Bronchial epithelial cell (primary cell): ENCODE results near the gene ZNF319. TPM values are rescaled to one million over a fixed set of nuclear protein-coding genes. Genes with fewer than 3 reads are reported as not detected.

Experiments
- DNase-seq: peaks from one replicate; pipeline ENCODE4 v3.0.0-alpha.2; 2010; ENCODE audit warnings: low read depth
- FAIRE-seq: peaks from 2 replicates; lab custom pipeline; 2011; peaks lifted over from hg19 to GRCh38; lab: Jason Lieb, UNC
- H3K27me3 ChIP-seq: 2 replicates; pipeline ENCODE4 v1.5.1; 2011; ENCODE audit warnings: low read length; ENCODE audit not compliant: control insufficient read depth, insufficient read depth
- H3K36me3 ChIP-seq: 2 replicates; pipeline ENCODE4 v1.5.1; 2011; ENCODE audit warnings: low read length; ENCODE audit not compliant: control insufficient read depth, insufficient read depth
- H3K4me3 ChIP-seq: 2 replicates; pipeline ENCODE4 v1.5.1; 2011; ENCODE audit warnings: mild to moderate bottlenecking, low read depth, low read length, control low read depth
- CTCF ChIP-seq: IDR thresholded peaks from 2 replicates; pipeline ENCODE4 v1.5.1; 2011; ENCODE audit warnings: mild to moderate bottlenecking, moderate library complexity, low read length, control low read depth, inconsistent platforms; ENCODE audit not compliant: insufficient read depth, severe bottlenecking
- total RNA-seq: library from RNA; depleted of rRNA; stranded (reverse); fragments of >200 nt; gene quantifications from 2 replicates; pipeline ENCODE4 v1.2.1, GENCODE V29; 2014

The ZNF319 gene
- total RNA-seq, 1 donor from 2014 or later: 2.4 TPM

- FAIRE-seq: no peak
- H3K27me3 ChIP-seq: no peaks in the 10 kb centered on the region
- H3K36me3 ChIP-seq: peaks cover 23% of the 10 kb centered on the region
- DNase-seq: peak; percentile 40
- H3K4me3 ChIP-seq: no peak overlapping the region
- peak; percentile 65 for TF ChIP-seq CTCF
These were observed 5.7 kb downstream of the ZNF319 start for GRCh38 chr16:57994778-57995177.

GRCh38 chr16:57994361-57994760 is 6.1 kb downstream of the ZNF319 start:
- TF ChIP-seq CTCF: no peak
- no peak for DNase-seq
- FAIRE-seq: no peak

GRCh38 chr16:57993897-57994296 is 6.6 kb downstream of the ZNF319 start:
- H3K36me3 ChIP-seq: peaks cover 23% of the 10 kb centered on the region
- H3K4me3 ChIP-seq: no peak overlapping the region
- TF ChIP-seq CTCF: no peak
- DNase-seq: no peak
- H3K27me3 ChIP-seq: no peaks in the 10 kb centered on the region
- no peak for FAIRE-seq

More at GRCh38 chr16:57994361-57994760, 6.1 kb downstream of the ZNF319 start:
- Histone ChIP-seq H3K27me3 (no peaks in the 10 kb centered on the region), H3K4me3 (no peak overlapping the region), H3K36me3 (peaks cover 23% of the 10 kb centered on the region)

GRCh38 chr16:57993438-57993837 is 7.0 kb downstream of the ZNF319 start:
- FAIRE-seq (no peak), DNase-seq (peak; percentile 69)
- no peak for TF ChIP-seq CTCF
- Histone ChIP-seq H3K4me3 (no peak overlapping the region), H3K36me3 (peaks cover 23% of the 10 kb centered on the region), H3K27me3 (no peaks in the 10 kb centered on the region)

- no peaks in the 10 kb centered on the region for H3K27me3 ChIP-seq
- no peak for FAIRE-seq
These were observed 8.4 kb downstream of the ZNF319 start for GRCh38 chr16:57992084-57992483.

More at GRCh38 chr16:57992084-57992483, 8.4 kb downstream of the ZNF319 start:
- Histone ChIP-seq H3K4me3 (no peak overlapping the region), H3K36me3 (peaks cover 16% of the 10 kb centered on the region)
- no peak for DNase-seq
- TF ChIP-seq CTCF: no peak
